Heart right ventricle (tissue), 16 donors: ENCODE measurements around the gene FOXC1. TPM values are rescaled to one million over a fixed set of nuclear protein-coding genes. Genes with fewer than 3 reads are reported as not detected.

Experiments used
- ATAC-seq, 8 donors: fragments of 200-7000 bp; cut with Tn5 transposase; one replicate each; pipeline ENCODE4 v1.9.1; 2020; ENCODE audit warnings: mild to moderate bottlenecking in 8 of 8, moderate library complexity in 8 of 8, moderate number of reproducible peaks in 1 of 8
- DNase-seq, 2 donors: peaks; one replicate each; pipeline ENCODE4 v3.0.0-alpha.2; 2020
- H3K27ac ChIP-seq, 10 donors: fragments of 200-600 bp; sonication (generic) in 2 of 10; one replicate each; pipeline versions ENCODE4 v1.5.0 to v1.8.0; 2020 to 2022; ENCODE audit warnings: mild to moderate bottlenecking in 3 of 10
- H3K27me3 ChIP-seq, 7 donors: fragments of 200-600 bp; one replicate each; pipeline ENCODE4 v1.8.0; 2021 to 2022; ENCODE audit warnings: mild to moderate bottlenecking in 2 of 7
- H3K36me3 ChIP-seq, 9 donors: fragments of 200-600 bp; sonication (generic) in 1 of 9; one replicate each; pipeline versions ENCODE4 v1.5.0 to v1.8.0; 2020 to 2022; ENCODE audit warnings: mild to moderate bottlenecking in 2 of 9
- H3K4me1 ChIP-seq, 9 donors: fragments of 200-600 bp; sonication (generic) in 1 of 9; one replicate each; pipeline versions ENCODE4 v1.5.0 to v1.8.0; 2020 to 2022; ENCODE audit warnings: mild to moderate bottlenecking in 4 of 9
- H3K4me3 ChIP-seq, 10 donors: fragments of 200-600 bp; sonication (generic) in 2 of 10; one replicate each; pipeline versions ENCODE4 v1.5.0 to v1.8.0; 2020 to 2022; ENCODE audit warnings: mild to moderate bottlenecking in 7 of 10, moderate library complexity in 2 of 10
- H3K9me3 ChIP-seq, 11 donors: fragments of 200-600 bp in 10 of 11; sonication (generic) in 2 of 11; one replicate each; pipeline versions ENCODE4 v1.5.0 to v1.8.0; 2013 to 2022; ENCODE audit warnings: mild to moderate bottlenecking in 2 of 11, control low read depth in 1 of 11, moderate library complexity in 1 of 11
- CTCF ChIP-seq, 9 donors: fragments of 200-600 bp; sonication (generic) in 2 of 9; IDR thresholded peaks; one replicate each; pipeline versions ENCODE4 v1.5.0 to v1.8.0; 2021 to 2022; ENCODE audit warnings: antibody characterized with exemption in 9 of 9, mild to moderate bottlenecking in 5 of 9, moderate library complexity in 1 of 9
- WGBS, 2 donors: extraction: QIAGEN DNeasy Blood & Tissue Kit; methylation state at CpG; one replicate each; pipeline ENCODE4 v1.1.7; 2013; ENCODE audit warnings: inconsistent platforms in 1 of 2; 5-methylcytosine and 5-hydroxymethylcytosine counted together
- intact Hi-C, 10 donors: fragments of 100-400 bp; cut with DNase I; formaldehyde crosslinking; loops; one replicate each; pipeline versions ENCODE4 v1.11.1 to v1.14.2; 2022
- polyA plus RNA-seq, 2 donors: library from polyadenylated mRNA; stranded (reverse); fragments of 200-250 nt; gene quantifications; one replicate each; pipeline ENCODE4 v1.2.3, GENCODE V29; 2013
- total RNA-seq, 10 donors: library from RNA; stranded (reverse); fragmentation: NEBNext Ultra II Directional in 3 of 10; extraction: Animal tissue kit (Norgen Biotek cat#: 25700) in 3 of 10; gene quantifications; one replicate each; pipeline versions ENCODE4 v1.2.1 to v1.2.4, GENCODE V29; 2021 to 2023
- donor health status: Arrhythmogenic right ventricular cardiomyopathy.
- donor health status: ischemic (EF 13 %, LVEDD 7.1; RV severe dilation, severe dysfunction).
- donor health status: healthy with polysubstance abuse.
- donor health status: DM: no; HTN: yes; CAD: no.
- donor health status: DM: no; HTN: no; CAD: no.
- donor health status: ischemic (EF 25% LVEDD 6.9; RV normal size, moderate dysfunction).
- donor health status: ischemic (EF 25% LVEDD 5.7; RV mildly dilated, moderate dysfunction).
- donor health status: healthy.
- donor health status: DM: yes; HTN: yes; CAD: no.
- donor health status: Ischemic cardiomyopathy.
- donor health status: ischemic (EF 35%, LVEDD 5.7; RV mildly dilated, moderate dysfunction).
- donor health status: nonischemic (EF 11% LVEDD 7.7; RV severe dilation, severe dysfunction).
- donor health status: DM: yes; HTN: yes; CAD: no.
- donor health status: PGD.
- donor health status: ischemic (EF 29% LVEDD 5.4; RV normal size, mild dysfunction).
- donor health status: nonischemic (EF 23%, LVEDD 6.1; RV moderate dilation, normal function).

The FOXC1 gene
- total and polyA plus RNA-seq, 12 donors = 2.8 to 7.4 (median 4.0) TPM

GRCh38 chr6:1630771-1631217 is 21.1 kb downstream of the FOXC1 start:
- no peak for TF ChIP-seq CTCF (IDR thresholded peaks at IDR 0.05)
- H3K36me3 ChIP-seq = no peaks in the 10 kb centered on the region
- H3K4me1 ChIP-seq = peaks cover 0 to 51% (median 18%) of the 10 kb centered on the region in 9 donors
- no peaks in the 10 kb centered on the region for H3K9me3 ChIP-seq
- peaks cover 0 to 33% (median 11%) of the 10 kb centered on the region in 7 donors for H3K27me3 ChIP-seq
- DNase-seq (no peak), ATAC-seq (no peak)
- no peak overlapping the region for H3K27ac ChIP-seq
- intact Hi-C loops = no loop called here
- no peak overlapping the region for H3K4me3 ChIP-seq
- WGBS, 2 donors = 87 to 91% methylated on average over 11 of the region's 11 CpGs

- H3K36me3 ChIP-seq = no peaks in the 10 kb centered on the region
- WGBS, 2 donors = 84 to 94% methylated on average over 4 of the region's 4 CpGs
- intact Hi-C loops = no loop called here
- peaks cover 0 to 28% (median 11%) of the 10 kb centered on the region in 7 donors for H3K27me3 ChIP-seq
- DNase-seq (no peak), ATAC-seq (no peak)
- no peaks in the 10 kb centered on the region for H3K9me3 ChIP-seq
- H3K4me3 ChIP-seq = no peak overlapping the region
- H3K27ac ChIP-seq = no peak overlapping the region
- no peak for TF ChIP-seq CTCF (IDR thresholded peaks at IDR 0.05)
- H3K4me1 ChIP-seq = peaks cover 0 to 49% (median 18%) of the 10 kb centered on the region in 9 donors
Observed at GRCh38 chr6:1631251-1631650, 21.5 kb downstream of the FOXC1 start.

DNA sequence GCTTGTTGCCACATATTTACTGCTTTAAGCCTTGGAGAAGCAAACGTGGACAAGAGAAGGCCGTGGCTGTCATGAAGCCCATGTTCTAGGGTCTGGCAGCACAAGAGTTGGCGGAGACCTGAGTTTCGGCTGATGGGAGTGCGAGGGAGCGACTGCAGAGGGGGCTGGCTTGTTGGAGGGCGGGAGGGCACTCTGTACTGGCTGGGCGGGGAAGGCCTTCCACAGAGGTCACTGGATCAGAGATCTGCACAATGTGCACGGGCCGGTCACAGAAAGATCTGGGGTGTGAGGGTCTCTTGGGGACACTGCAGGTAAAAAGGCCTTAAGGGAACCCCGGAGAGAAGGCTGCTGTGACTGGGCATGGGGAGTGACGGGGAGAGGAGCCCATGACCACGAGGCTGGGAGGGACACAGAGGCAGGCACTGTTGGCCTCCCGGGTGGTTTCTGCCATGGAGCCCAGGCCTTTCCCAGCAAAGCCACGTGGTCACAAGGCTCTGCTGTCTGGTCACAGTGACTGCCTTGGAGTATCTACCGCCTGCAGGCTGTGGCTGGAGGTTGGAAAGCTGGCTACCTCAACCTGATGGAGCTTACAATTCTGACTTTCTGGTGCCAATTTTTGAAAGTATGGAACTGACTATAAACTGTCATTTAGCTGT is 23.8 kb downstream of the FOXC1 start:
- WGBS, 2 donors = 96 to 97% methylated on average over 16 of the region's 16 CpGs

DNA sequence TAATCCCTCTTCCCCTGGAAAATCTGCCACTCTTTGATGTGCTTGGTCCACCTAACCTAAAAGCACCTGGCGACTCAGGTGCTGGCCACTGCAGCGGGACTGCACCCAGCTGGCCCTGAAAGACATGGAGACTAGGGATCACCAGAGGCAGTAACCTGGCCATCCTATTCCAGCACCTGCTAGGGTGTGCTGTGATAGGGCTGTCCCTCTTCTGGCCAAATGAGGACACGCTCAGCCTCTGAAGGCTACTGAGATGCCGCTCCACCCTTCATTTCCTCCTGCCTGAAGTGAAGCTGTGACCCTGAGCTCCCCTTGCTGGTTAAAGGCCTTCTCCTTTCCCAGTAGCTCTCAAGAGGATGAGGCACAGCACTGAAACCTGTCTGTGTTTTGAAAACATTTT is 24.4 kb downstream of the FOXC1 start:
- DNase-seq = no peak
- WGBS, 2 donors = 79 to 93% methylated on average over 4 of the region's 4 CpGs
- H3K27ac ChIP-seq = no peak overlapping the region
- no peak for TF ChIP-seq CTCF (IDR thresholded peaks at IDR 0.05)
- no peak overlapping the region for H3K4me3 ChIP-seq
- H3K4me1 ChIP-seq = peaks cover 0 to 29% (median 14%) of the 10 kb centered on the region in 9 donors
- intact Hi-C loops = no loop called here
- peak in 6 of 8 donors; percentile 8 to 58 (median 42) for ATAC-seq
- H3K27me3 ChIP-seq = peaks cover 0 to 3% (median 0%) of the 10 kb centered on the region in 7 donors
- H3K36me3 ChIP-seq = no peaks in the 10 kb centered on the region
- no peaks in the 10 kb centered on the region for H3K9me3 ChIP-seq

More for the DNA sequence above, 23.8 kb downstream of the FOXC1 start:
- H3K27me3 ChIP-seq = peaks cover 0 to 6% (median 0%) of the 10 kb centered on the region in 7 donors
- ATAC-seq (no peak), DNase-seq (no peak)
- TF ChIP-seq CTCF (IDR thresholded peaks at IDR 0.05) = no peak
- H3K4me3 ChIP-seq = no peak overlapping the region
- intact Hi-C loops = no loop called here
- no peaks in the 10 kb centered on the region for H3K36me3 ChIP-seq
- peaks cover 0 to 29% (median 14%) of the 10 kb centered on the region in 9 donors for H3K4me1 ChIP-seq
- H3K27ac ChIP-seq = no peak overlapping the region
- H3K9me3 ChIP-seq = no peaks in the 10 kb centered on the region
